ENCODE results near the gene ZBTB12. TPM values are rescaled to one million over a fixed set of nuclear protein-coding genes. Genes with fewer than 3 reads are reported as not detected.
"Not testable (repeated sequence)": the region's sequence is repeated elsewhere in the genome, so short reads cannot be mapped to it uniquely, and the experiment has no call there.

ZBTB12 gene, protein sequence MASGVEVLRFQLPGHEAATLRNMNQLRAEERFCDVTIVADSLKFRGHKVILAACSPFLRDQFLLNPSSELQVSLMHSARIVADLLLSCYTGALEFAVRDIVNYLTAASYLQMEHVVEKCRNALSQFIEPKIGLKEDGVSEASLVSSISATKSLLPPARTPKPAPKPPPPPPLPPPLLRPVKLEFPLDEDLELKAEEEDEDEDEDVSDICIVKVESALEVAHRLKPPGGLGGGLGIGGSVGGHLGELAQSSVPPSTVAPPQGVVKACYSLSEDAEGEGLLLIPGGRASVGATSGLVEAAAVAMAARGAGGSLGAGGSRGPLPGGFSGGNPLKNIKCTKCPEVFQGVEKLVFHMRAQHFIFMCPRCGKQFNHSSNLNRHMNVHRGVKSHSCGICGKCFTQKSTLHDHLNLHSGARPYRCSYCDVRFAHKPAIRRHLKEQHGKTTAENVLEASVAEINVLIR
- 2.0 TPM for total RNA-seq

DNA sequence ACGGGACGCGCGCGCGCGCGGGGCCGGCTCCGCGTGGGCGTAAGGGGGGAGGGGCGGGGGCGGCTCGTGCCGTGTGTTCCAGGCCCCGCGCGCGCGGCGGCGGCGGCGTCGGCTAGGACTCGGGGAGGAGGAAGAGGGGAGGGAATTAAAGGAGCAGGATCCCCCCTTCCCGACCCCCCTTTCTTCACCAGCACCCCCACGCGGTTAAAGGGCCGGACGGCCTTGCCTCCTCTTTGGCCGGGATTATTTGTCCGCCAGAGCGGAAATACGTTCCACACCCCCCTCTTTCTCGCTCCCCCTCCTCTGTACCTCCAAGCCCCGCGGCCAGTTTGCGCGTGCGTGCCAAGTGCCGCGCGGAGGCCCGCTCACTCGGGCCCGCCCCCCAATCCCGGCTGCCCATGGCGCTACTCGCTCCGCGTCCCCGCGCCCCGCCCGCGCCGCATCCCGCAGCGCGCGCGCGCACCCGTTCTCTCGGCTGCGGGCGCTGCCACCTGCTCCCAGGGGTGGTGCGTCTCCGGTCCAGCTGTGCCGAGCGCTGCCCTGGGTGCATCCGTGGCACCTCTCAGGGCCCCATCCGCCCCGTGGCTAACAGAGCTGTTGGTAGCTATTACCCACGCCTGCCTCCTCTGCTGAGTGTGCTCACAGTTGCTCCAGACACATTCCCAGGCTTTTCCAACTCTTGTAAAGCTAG lies at the start of gene ZBTB12:
ZBTB12 (minus strand) TSS at position 134 of the 691 bp plus-strand sequence. CDS start 781 bp downstream, outside the sequence.
- peak; percentile 48 for ATAC-seq

DNA sequence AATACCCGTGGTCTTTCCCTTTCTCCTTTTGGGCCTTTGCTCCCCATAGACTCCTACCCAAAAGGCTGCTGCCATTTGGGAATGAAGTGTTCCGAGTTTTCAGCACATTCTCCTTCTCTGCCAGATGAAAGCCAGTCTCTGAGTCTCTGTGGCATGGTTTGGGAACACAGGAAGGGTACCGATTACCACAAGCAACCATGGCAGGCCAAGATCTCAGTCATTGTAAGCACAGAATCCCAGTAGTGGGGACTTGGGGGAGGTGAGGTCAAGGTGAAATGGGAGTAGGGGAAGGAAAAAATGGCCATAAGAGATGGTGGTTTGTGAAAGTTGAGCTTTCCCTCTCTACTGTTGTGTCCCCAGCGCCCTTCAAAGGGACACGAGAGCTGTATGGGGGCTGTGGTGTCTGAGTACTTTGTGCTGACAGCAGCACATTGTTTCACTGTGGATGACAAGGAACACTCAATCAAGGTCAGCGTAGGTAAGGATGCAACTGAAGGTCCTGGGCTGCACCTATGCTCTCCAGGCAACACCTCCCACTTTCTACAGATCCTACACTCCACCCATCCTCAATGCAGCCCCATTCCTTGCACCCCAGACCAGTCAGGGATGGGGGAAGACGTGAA lies 48.2 kb upstream of the ZBTB12 start:
- ATAC-seq: no peak

DNA sequence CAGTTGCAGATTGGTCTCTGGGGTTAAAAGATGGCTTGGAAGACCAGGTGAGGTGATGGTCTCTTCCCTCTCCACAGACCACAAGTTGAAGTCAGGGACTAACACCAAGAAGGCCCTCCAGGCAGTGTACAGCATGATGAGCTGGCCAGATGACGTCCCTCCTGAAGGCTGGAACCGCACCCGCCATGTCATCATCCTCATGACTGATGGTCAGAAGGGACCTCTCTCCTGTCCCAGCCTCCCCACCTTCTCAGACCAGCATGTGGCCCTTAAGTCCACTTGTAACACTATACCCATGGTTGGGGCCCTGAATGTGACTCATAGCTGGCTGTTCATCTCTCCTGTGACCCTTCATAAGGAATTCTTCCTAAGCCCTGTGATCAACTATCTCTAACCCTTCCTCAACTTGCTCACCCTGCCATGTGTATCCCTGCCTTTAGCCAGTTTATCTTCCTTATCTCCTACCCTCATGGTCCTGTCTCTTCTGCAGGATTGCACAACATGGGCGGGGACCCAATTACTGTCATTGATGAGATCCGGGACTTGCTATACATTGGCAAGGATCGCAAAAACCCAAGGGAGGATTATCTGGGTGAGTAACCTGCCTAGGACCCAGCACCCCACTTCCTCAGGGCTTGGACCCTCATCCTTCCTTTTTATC lies 47.0 kb upstream of the ZBTB12 start:
- peak; percentile 27 for ATAC-seq

DNA sequence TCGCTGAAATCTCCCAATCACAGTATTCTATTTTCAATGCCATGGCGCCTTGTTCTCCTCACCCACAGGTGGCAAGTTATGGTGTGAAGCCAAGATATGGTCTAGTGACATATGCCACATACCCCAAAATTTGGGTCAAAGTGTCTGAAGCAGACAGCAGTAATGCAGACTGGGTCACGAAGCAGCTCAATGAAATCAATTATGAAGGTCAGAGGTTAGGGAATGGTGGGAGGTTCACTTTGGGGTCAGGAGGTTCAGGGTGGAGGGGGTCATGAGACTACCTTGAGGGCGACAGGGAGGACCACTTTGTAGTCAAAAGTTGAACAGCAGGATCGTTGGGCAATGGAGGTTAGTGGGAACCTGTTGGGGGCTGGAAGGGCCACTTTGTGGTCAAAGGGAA lies 46.4 kb upstream of the ZBTB12 start:
- no peak for ATAC-seq

DNA sequence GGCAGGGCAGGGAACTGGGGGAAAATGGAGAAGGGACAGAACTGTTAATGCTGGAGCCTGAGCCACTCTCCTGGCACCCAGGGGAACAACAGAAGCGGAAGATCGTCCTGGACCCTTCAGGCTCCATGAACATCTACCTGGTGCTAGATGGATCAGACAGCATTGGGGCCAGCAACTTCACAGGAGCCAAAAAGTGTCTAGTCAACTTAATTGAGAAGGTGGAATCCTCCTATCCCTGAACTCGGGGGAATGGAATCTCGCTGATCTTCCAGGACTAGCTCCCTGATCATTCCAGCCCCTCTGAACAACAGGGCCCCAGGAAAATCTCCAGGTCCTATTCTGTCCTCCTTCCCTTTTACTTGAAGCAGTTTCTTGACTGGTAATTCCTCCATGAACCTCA lies 46.0 kb upstream of the ZBTB12 start:
- ATAC-seq: no peak

DNA sequence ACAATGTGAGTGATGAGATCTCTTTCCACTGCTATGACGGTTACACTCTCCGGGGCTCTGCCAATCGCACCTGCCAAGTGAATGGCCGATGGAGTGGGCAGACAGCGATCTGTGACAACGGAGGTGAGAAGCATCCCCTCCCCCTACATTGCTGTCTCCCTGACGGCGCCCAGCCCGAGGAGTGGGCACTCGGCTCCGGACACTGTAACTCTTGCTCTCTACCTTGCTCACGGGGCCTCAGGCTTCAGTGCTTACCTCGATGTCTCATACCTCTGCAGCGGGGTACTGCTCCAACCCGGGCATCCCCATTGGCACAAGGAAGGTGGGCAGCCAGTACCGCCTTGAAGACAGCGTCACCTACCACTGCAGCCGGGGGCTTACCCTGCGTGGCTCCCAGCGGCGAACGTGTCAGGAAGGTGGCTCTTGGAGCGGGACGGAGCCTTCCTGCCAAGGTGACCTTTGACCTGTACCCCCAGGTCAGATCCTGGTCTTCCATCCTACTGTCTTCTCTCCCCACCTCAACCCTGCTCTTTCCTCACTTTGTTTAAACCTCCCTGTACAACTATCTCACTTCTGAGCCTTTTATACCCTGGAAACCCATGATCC lies 45.3 kb upstream of the ZBTB12 start:
- ATAC-seq: no peak

DNA sequence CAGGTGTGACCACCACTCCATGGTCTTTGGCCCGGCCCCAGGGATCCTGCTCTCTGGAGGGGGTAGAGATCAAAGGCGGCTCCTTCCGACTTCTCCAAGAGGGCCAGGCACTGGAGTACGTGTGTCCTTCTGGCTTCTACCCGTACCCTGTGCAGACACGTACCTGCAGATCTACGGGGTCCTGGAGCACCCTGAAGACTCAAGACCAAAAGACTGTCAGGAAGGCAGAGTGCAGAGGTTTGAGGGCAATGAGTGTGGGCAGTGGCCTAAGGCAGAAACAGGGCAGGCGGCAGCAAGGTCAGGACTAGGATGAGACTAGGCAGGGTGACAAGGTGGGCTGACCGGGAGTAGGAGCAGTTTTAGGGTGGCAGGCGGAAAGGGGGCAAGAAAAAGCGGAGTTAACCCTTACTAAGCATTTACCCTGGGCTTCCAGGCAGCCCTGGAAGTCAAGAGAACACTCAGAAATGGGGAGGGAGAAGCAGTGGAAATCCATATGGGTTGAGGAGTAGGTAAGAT lies 44.5 kb upstream of the ZBTB12 start:
- no peak for ATAC-seq

DNA sequence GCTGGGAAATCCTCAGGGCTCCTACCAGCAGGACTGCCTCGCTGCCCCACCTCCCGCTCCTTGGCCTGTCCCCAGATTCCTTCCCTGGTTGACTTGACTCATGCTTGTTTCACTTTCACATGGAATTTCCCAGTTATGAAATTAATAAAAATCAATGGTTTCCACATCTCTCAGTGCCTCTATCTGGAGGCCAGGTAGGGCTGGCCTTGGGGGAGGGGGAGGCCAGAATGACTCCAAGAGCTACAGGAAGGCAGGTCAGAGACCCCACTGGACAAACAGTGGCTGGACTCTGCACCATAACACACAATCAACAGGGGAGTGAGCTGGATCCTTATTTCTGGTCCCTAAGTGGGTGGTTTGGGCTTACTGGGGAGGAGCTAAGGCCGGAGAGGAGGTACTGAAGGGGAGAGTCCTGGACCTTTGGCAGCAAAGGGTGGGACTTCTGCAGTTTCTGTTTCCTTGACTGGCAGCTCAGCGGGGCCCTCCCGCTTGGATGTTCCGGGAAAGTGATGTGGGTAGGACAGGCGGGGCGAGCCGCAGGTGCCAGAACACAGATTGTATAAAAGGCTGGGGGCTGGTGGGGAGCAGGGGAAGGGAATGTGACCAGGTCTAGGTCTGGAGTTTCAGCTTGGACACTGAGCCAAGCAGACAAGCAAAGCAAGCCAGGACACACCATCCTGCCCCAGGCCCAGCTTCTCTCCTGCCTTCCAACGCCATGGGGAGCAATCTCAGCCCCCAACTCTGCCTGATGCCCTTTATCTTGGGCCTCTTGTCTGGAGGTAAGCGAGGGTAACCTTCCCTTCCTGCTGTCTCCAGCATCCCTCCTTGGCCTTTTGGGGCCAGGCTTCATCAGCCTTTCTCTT lies 43.9 kb upstream of the ZBTB12 start, which contains the start of gene CFB:
CFB (plus strand) TSS at position 589 of the 863 bp plus-strand sequence; CDS start at position 716, 127 bp downstream.
- peak; percentile 69 for ATAC-seq

DNA sequence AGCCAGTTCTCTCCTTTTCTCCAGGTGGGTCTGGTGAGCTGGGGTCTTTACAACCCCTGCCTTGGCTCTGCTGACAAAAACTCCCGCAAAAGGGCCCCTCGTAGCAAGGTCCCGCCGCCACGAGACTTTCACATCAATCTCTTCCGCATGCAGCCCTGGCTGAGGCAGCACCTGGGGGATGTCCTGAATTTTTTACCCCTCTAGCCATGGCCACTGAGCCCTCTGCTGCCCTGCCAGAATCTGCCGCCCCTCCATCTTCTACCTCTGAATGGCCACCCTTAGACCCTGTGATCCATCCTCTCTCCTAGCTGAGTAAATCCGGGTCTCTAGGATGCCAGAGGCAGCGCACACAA lies 43.2 kb upstream of the ZBTB12 start:
- ATAC-seq: no peak

DNA sequence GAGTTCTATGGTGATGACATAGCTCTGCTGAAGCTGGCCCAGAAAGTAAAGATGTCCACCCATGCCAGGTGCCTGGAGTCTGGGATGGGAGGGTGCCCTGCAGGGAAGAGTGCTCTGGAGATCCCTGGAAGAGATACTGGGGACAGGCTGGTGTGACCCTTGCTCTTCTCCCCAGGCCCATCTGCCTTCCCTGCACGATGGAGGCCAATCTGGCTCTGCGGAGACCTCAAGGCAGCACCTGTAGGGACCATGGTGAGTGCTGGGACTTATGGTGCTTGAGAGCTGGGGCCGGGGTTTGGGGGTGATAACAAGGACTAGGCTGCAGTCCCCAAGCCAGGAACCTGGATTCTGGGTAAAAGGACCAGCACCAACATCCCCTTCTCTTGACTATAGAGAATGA lies 41.9 kb upstream of the ZBTB12 start:
- ATAC-seq: no peak

DNA sequence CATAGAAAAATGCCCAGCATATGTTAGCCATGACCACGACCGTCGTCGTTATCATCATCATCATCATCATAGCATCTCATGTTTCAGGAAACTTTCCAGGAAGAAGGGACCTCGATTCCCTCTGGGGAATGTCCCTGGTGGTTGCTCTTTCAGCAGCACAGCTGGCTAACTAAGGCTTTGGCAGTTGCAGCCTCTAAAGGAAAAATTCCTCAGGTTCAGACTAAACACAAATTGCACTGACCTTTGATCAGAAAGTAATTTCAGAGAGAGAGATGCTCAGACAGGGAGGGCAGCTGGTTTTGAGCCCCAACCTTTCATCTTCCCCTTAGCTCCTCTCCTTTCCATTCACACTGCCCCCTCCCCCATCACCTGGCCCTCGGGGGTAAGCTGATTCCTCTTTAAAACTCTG lies 38.4 kb upstream of the ZBTB12 start:
- ATAC-seq: no peak

DNA sequence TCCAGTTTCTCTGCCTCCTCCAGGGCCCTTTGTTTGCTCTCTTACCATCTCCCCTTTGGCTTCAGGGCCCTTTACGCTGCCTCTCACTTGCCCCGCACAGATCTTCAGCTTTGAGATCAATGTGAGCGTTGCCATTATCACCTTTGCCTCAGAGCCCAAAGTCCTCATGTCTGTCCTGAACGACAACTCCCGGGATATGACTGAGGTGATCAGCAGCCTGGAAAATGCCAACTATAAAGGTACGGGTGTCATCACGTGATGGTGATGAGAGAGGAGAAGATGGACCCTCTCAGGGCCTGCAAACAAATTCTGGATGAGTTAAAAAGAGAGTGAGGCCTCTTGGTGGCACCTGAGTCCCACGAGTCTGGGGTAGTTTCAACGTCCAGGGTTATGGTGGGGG lies 33.9 kb upstream of the ZBTB12 start:
- ATAC-seq: no peak

DNA sequence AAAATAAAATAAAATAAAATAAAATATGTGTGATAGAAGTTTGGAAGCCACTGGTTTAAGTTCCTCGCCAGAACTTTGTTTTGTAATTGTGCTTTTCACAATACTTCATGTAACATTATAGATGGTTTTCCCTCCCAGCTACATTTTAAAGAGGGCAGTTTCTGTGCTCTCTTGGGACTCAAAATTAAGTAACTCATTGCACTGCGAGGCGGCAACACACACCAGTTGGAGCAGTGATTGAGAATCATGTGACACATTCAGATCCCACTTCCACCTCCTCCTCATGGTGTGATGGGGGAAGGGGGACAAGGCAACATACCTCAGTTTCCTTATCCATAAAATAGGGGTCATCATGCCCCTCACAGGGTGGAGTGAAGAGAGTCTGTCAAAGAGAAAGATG lies 33.1 kb upstream of the ZBTB12 start:
- no peak for ATAC-seq

DNA sequence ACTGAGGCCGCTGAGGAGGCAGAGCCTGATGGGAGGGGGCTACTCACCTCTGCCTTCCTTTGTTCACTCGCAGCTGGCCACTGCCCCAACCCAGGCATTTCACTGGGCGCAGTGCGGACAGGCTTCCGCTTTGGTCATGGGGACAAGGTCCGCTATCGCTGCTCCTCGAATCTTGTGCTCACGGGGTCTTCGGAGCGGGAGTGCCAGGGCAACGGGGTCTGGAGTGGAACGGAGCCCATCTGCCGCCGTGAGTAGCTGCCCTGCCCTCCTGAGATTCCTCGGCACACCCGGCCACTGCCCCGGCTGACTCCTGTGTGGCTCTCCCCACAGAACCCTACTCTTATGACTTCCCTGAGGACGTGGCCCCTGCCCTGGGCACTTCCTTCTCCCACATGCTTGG lies 31.7 kb upstream of the ZBTB12 start:
- peak; percentile 23 for ATAC-seq

DNA sequence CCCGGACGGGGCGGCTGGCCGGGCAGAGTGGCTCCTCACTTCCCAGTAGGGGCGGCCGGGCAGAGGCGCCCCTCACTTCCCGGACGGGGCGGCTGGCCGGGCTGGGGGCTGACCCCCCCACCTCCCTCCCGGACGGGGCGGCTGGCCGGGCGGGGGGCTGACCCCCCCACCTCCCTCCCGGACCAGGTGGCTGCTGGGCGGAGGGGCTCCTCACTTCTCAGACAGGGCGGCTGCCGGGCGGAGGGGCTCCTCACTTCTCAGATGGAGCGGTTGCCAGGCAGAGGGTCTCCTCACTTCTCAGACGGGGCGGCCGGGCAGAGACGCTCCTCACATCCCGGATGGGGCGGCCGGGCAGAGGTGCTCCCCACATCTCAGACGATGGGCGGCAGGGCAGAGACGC lies 30.3 kb upstream of the ZBTB12 start:
- not testable (repeated sequence) for ATAC-seq

DNA sequence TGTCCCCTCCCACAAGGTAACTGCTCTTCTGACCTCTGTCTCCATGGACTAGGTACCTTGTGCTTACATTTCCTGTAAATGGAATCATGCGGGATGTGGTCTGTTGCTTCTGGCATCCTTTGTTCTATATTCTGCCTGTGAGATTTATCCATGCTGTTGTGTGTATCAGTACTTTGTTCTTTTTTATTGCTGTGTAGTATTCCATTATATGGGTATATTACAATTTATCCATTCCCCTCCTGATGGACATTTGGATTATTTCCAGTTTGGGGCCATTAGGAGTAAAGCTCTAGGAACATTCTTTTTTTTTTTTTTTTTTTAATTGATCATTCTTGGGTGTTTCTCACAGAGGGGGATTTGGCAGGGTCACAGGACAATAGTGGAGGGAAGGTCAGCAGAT lies 29.1 kb upstream of the ZBTB12 start:
- ATAC-seq: no peak

DNA sequence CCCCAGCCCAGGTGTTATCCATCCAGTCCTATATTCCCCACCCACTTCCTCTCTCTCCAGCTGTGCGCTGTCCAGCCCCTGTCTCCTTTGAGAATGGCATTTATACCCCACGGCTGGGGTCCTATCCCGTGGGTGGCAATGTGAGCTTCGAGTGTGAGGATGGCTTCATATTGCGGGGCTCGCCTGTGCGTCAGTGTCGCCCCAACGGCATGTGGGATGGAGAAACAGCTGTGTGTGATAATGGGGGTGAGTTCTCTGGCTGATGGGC lies 26.7 kb upstream of the ZBTB12 start:
- ATAC-seq: no peak

DNA sequence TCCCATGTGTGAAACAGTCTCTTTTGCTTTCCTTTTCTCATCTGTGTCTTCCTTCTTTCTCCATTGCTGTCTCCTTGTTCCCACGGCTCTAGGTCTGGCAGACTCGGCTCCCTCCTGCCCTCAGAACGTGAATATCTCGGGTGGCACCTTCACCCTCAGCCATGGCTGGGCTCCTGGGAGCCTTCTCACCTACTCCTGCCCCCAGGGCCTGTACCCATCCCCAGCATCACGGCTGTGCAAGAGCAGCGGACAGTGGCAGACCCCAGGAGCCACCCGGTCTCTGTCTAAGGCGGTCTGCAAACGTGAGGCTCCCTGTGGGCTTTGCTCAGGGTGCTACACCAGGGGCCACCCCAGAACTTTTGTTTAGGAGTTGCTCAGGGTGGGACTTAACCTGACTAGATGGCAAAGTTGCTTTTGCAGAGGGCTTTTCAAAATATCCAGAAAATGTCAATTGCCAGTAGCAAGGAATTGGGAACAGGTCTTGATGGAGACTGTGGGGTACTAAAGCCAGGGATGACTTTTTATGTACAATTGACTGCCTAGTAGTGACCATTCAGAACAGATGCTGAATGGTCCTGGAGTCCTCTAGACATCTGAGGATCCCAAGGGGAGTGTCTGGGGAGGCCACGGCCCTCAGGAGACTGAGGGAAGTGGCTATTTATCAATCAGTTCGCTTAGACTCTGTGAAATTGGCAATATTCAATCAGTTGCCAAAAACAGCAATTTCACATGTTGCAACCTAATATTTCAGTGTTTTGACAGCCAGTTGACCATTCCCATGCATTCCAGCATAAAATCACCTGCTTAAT lies 26.2 kb upstream of the ZBTB12 start:
- ATAC-seq: peak; percentile 31

DNA sequence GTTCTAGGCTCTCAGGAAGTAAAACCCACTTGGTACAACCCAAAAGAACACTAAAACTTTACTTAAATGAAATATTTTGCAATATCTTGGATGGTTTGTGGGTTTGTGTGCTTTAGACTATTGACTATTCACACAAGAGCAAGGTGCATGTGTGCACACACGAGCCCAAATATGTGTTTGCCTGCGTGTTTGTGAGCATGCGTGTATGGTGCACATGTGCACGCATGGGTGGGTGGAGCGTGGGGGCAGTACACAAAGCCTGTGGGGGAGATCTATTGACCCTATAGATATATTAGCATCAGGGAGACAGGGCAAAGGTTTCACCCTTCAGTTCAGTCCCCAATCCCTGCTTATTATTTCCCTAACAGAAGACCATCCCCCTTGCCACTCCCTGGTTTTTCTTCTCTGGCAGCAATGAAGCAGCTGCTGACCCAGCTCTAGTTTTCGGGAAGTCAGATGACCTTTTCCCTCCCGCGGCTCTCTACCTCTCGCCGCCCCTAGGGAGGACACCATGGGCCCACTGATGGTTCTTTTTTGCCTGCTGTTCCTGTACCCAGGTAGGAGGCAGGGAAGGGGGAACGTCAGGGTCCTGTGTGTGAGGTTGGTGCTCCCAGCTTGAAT lies 25.5 kb upstream of the ZBTB12 start, which contains the start of gene C2:
C2 (plus strand) TSS at position 476 of the 621 bp plus-strand sequence; CDS start at position 512, 36 bp downstream.
- ATAC-seq: no peak

DNA sequence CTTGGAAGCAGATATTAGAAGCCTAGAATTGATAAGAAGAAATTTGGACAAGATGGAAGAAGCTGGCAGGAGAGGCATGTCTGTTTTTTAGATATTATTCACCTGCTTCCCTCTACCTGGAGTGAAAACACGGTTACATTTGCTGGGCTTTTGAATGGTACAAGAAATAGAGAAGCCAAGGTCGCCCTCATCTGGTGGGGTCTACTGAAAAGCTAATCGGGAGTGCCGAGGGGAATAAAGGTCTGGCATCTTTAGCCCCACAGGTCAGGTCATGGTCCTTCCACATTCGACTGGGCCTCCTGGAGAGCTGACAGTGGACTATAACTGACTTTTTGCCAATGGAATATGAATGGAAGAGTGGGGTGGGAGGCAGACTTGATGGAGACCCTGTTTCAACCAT lies 21.1 kb upstream of the ZBTB12 start:
- no peak for ATAC-seq

Data from esophagus mucosa (tissue), 1 donor.